Prostate gland (tissue), 2 donors: ENCODE data around the gene COL4A2. TPM values are rescaled to one million over a fixed set of nuclear protein-coding genes. Genes with fewer than 3 reads are reported as not detected.

Experiments
- DNase-seq: peaks from one replicate; pipeline ENCODE4 v3.0.0-alpha.2; 2019; ENCODE audit warnings: low spot score
- H3K27ac ChIP-seq, 2 donors: fragments of 200-600 bp; sonication (generic); 2 replicates each; pipeline ENCODE4 v1.5.1; 2017 to 2019
- H3K27me3 ChIP-seq: fragments of 200-600 bp; sonication (generic); replicated peaks from 2 replicates; pipeline ENCODE4 v1.5.1; 2019; ENCODE audit not compliant: insufficient read depth
- H3K36me3 ChIP-seq, 2 donors: fragments of 200-600 bp; sonication (generic); 1 replicate in 1 of 2; 2 replicates in 1 of 2; pipeline versions ENCODE4 v1.5.1 to v1.8.1; 2017 to 2019
- H3K4me1 ChIP-seq: fragments of 200-600 bp; sonication (generic); replicated peaks from 2 replicates; pipeline ENCODE4 v1.5.1; 2019
- H3K4me3 ChIP-seq, 2 donors: fragments of 200-600 bp; sonication (generic); 2 replicates each; pipeline ENCODE4 v1.5.1; 2017 to 2019
- H3K9me3 ChIP-seq: fragments of 200-600 bp; sonication (generic); 2 replicates; pipeline ENCODE4 v1.5.1; 2017
- POLR2A ChIP-seq: fragments of 450-650 bp; IDR thresholded peaks from one replicate; pipeline ENCODE4 v1.6.1; 2016; ENCODE audit warnings: antibody characterized with exemption, mild to moderate bottlenecking
- POLR2AphosphoS5 ChIP-seq: sonication (generic); formaldehyde crosslinking; IDR thresholded peaks from one replicate; pipeline ENCODE4 v1.6.1; 2017; ENCODE audit warnings: antibody characterized with exemption
- WGBS: methylation state at CpG from one replicate; pipeline ENCODE4 v1.1.5; 2018; 5-methylcytosine and 5-hydroxymethylcytosine counted together
- intact Hi-C: fragments of 100-400 bp; cut with DNase I; formaldehyde crosslinking; loops from one replicate; pipeline ENCODE4 v1.14.2; 2022
- total RNA-seq, 2 donors: library from RNA; depleted of rRNA; stranded (reverse); fragments of >200 nt; gene quantifications; one replicate each; pipeline ENCODE4 v1.1.0, GENCODE V29; 2016
- TF ChIP-seq, protein P1 (sequence below), 4 experiments: fragments of 200-600 bp in 2 of 4; fragments of 450-650 bp in 2 of 4; sonication (generic) in 2 of 4; IDR thresholded peaks; 1 replicate in 3 of 4; 2 replicates in 1 of 4; pipeline ENCODE4 v1.5.1; 2016 to 2019; ENCODE audit warnings: antibody characterized with exemption in 4 of 4, mild to moderate bottlenecking in 2 of 4, moderate library complexity in 2 of 4

Gene COL4A2
- total RNA-seq, 2 donors from 2014 or later, result 82.8 to 193 TPM

DNA sequence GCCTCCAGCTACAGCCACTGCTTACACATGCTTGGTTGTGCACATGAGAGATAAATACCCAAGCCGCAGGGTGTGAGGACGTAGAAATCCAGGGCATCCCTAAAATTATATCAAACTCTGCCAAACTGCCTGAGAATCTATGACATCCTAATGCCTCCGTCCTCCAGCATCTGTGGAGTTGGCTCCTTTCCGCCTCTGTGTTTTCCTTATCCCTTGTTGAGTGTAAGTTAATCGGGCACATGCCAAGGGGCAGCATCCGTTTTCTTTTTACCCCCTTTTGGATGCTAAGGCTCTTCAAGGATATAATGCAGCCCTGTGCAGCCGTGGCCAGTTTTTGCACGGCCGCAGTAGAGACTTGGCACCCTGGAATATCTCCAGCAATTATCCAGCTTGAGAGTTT, 66.5 kb downstream of the COL4A2 start:
- TF ChIP-seq, protein P1, sequence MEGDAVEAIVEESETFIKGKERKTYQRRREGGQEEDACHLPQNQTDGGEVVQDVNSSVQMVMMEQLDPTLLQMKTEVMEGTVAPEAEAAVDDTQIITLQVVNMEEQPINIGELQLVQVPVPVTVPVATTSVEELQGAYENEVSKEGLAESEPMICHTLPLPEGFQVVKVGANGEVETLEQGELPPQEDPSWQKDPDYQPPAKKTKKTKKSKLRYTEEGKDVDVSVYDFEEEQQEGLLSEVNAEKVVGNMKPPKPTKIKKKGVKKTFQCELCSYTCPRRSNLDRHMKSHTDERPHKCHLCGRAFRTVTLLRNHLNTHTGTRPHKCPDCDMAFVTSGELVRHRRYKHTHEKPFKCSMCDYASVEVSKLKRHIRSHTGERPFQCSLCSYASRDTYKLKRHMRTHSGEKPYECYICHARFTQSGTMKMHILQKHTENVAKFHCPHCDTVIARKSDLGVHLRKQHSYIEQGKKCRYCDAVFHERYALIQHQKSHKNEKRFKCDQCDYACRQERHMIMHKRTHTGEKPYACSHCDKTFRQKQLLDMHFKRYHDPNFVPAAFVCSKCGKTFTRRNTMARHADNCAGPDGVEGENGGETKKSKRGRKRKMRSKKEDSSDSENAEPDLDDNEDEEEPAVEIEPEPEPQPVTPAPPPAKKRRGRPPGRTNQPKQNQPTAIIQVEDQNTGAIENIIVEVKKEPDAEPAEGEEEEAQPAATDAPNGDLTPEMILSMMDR (IDR thresholded peaks at IDR 0.05), result no peak
- TF ChIP-seq POLR2A (no peak), POLR2AphosphoS5 (no peak)
- Histone ChIP-seq H3K27me3 (no peaks in the 10 kb centered on the region), H3K27ac (peak overlapping the region in 1 of 2 donors; percentile 53), H3K36me3 (no peaks in the 10 kb centered on the region), H3K4me3 (no peak overlapping the region), H3K4me1 (no peaks in the 10 kb centered on the region), H3K9me3 (no peaks in the 10 kb centered on the region)
- intact Hi-C loops, result no loop called here
- no peak for DNase-seq
- WGBS, result 79% methylated on average over 9 of the region's 9 CpGs

DNA sequence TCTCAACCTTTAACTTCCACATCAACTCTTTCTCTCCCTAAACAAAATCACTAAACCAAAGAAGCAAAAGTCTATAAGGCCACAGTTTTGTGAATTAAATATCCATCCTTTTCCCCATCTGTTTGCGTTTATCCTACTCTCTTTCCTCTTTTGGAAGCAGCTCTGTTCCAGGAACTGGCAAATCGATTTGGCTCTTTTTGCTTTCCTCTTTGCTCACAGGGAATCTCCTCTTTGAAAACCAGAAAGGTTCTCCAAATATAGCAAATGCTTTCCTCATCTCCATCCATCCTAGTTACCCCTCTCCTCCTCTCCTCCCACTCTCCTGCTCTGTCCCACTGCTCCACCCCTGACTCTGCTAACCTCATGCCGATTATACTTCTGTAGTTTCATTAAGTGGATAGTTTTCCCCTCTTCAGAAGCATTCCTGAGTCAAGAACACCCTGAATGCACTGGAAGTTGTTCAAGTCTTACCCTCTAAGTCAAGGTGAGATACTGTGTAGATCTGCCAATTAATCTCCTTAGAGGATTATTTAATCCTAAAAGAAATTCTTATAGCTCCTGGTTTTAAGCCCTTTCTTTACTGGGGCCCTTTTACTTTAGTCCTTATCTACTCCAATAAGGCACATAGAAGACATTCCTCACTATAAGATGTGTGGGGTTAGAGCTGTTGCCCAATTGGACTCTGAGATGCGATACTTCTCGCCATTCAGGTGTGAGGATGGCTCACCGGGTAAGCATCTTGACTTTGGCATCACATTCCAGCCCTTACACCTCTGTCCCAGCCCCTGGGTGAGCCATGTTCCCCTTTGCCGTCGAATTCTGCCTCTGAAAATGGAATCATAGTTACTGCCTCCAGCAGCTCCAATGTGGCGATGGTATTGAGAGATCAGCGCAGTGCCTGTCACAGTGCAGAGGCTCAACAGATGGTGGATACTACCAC, 67.6 kb downstream of the COL4A2 start:
- no peaks in the 10 kb centered on the region for H3K9me3 ChIP-seq
- peaks cover 2% of the 10 kb centered on the region for H3K27me3 ChIP-seq
- H3K27ac ChIP-seq, result peak overlapping the region in 1 of 2 donors; percentile 19
- intact Hi-C loops, result no loop called here
- H3K36me3 ChIP-seq, result no peaks in the 10 kb centered on the region
- DNase-seq, result no peak
- H3K4me3 ChIP-seq, result no peak overlapping the region
- TF ChIP-seq POLR2AphosphoS5 (no peak), POLR2A (no peak)
- TF ChIP-seq, protein P1 (IDR thresholded peaks at IDR 0.05), result no peak
- H3K4me1 ChIP-seq, result no peaks in the 10 kb centered on the region
- 83% methylated on average over 10 of the region's 10 CpGs for whole genome bisulfite sequencing

DNA sequence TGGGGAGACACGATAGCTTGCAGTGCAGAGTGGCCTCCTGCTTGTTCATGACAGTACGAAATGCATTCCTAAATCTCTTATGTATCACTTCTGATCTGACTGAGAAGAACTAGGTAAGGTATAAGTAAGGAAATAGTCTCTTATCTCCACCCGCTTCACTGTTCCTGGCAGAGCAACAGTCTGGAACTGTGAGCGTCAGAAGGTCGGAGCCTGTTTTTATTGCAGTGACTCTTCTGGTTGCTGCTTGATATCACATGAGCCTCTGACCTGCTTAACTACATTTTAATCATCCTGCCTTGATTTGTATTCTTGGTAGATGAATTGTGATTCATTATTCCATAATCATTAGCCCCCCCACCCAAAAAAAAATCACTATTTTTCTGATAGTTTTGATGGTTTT, 69.0 kb downstream of the COL4A2 start:
- no peaks in the 10 kb centered on the region for H3K36me3 ChIP-seq
- H3K27me3 ChIP-seq, result peaks cover 2% of the 10 kb centered on the region
- 40% methylated on average over 5 of the region's 5 CpGs for WGBS
- no peak overlapping the region for H3K4me3 ChIP-seq
- intact Hi-C loops, result no loop called here
- H3K4me1 ChIP-seq, result no peaks in the 10 kb centered on the region
- TF ChIP-seq, protein P1 (IDR thresholded peaks at IDR 0.05), result no peak
- TF ChIP-seq POLR2AphosphoS5, result peak; percentile 21
- no peaks in the 10 kb centered on the region for H3K9me3 ChIP-seq
- no peak for DNase-seq
- H3K27ac ChIP-seq, result peak overlapping the region; percentile 1 to 19

DNA sequence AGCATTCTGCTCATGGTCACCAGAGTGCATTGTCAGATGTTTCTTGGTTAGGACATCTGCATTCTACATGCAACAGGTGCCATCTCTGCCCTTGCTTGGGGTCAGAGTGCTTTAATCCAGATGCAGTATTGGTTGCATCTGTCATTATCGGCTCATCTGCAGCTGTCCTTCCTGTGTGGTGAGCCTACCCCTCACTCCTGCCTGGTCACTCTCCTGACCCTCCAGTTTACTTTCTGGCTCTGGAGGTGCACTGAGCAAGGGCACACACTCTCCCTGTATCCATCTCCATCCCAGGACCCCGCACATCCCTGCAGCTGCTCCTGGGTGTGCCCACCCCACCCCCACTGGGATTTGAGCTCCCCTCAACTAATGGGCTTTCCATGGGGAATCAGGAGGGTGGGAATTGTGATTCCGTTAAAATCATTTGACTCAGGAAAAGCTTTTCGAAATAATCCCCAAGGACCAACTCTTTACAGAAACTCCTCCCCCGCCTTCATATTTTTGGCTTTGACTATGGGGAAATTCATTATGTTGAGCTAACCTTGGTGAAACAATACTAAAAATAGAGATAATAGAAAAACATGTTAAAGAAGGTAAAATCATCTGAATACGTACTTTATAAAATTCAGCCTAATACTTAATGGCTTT, 70.2 kb downstream of the COL4A2 start:
- no peaks in the 10 kb centered on the region for H3K4me1 ChIP-seq

More for the DNA sequence above, 70.2 kb downstream of the COL4A2 start:
- DNase-seq, result no peak
- peaks cover 2% of the 10 kb centered on the region for H3K27me3 ChIP-seq
- no peaks in the 10 kb centered on the region for H3K9me3 ChIP-seq
- H3K27ac ChIP-seq, result no peak overlapping the region
- intact Hi-C loops, result no loop called here
- TF ChIP-seq, protein P1 (IDR thresholded peaks at IDR 0.05), result no peak
- TF ChIP-seq POLR2A, result no peak
- TF ChIP-seq POLR2AphosphoS5, result no peak
- no peaks in the 10 kb centered on the region for H3K36me3 ChIP-seq
- no peak overlapping the region for H3K4me3 ChIP-seq
- 70% methylated on average over 6 of the region's 6 CpGs for WGBS
